C4-2B (cell line): Measurements from ENCODE around the gene PAM16.

ENCODE experiments used
- H3K27ac ChIP-seq: fragments of 450-650 bp; 2 replicates; pipeline ENCODE4 v1.5.1; 2017
- CTCF ChIP-seq: fragments of 450-650 bp; conservative IDR thresholded peaks from 2 replicates; pipeline ENCODE4 v1.5.1; 2017; ENCODE audit warnings: mild to moderate bottlenecking
- ZFX ChIP-seq: fragments of 450-650 bp; IDR thresholded peaks from 2 replicates; pipeline ENCODE4 v1.6.1; 2017

Gene PAM16

GRCh38 chr16:4354512-4355409, 3.6 kb upstream of the PAM16 start:
- TF ChIP-seq CTCF (no peak), ZFX (no peak)
- H3K27ac ChIP-seq: peak overlapping the region; percentile 2; the same call in 1 of the 2 replicates

GRCh38 chr16:4353675-4354074, 2.6 kb upstream of the PAM16 start:
- TF ChIP-seq CTCF (no peak), ZFX (no peak)
- H3K27ac ChIP-seq: peak overlapping the region; percentile 2; the same call in 1 of the 2 replicates

- no peak for TF ChIP-seq CTCF
- no peak for TF ChIP-seq ZFX
- H3K27ac ChIP-seq: no peak overlapping the region
These were observed 1.7 kb upstream of the PAM16 start for GRCh38 chr16:4352843-4353242.

GRCh38 chr16:4351880-4352279, 759 bp upstream of the PAM16 start:
- TF ChIP-seq CTCF (no peak), ZFX (no peak)
- H3K27ac ChIP-seq: no peak overlapping the region; the same call in 1 of the 2 replicates

GRCh38 chr16:4350365-4350786, 745 bp downstream of the PAM16 start:
- no peak for TF ChIP-seq ZFX
- no peak for TF ChIP-seq CTCF
- peak overlapping the region; percentile 87 for H3K27ac ChIP-seq

GRCh38 chr16:4349332-4349731, 1.8 kb downstream of the PAM16 start:
- TF ChIP-seq ZFX (no peak), CTCF (no peak)

GRCh38 chr16:4347765-4348509, 3.2 kb downstream of the PAM16 start:
- no peak for TF ChIP-seq CTCF
- no peak for TF ChIP-seq ZFX
- H3K27ac ChIP-seq: no peak overlapping the region

More at GRCh38 chr16:4349332-4349731, 1.8 kb downstream of the PAM16 start:
- H3K27ac ChIP-seq: no peak overlapping the region
